HepG2 (cell line): ENCODE data around the gene NID2. TPM values are rescaled to one million over a fixed set of nuclear protein-coding genes. Genes with fewer than 3 reads are reported as not detected.

ENCODE experiments used
- ATAC-seq: fragments of 200-7000 bp; cut with Tn5 transposase; 3 replicates; pipeline ENCODE4 v1.9.1; 2020; ENCODE audit warnings: mild to moderate bottlenecking, moderate library complexity
- BruUV-seq: library from RNA; stranded (reverse); fragments of 400-500 nt; replicated peaks from 2 replicates; lab custom pipeline; 2021; lab: Mats Ljungman, UMichigan
- CTCF ChIA-PET: fragments of 300-600 bp; formaldehyde crosslinking; extraction: SDS; loops from one replicate; lab custom pipeline; 2021; ENCODE audit warnings: low total read pairs, inconsistent platforms, low intra/inter-chr PET ratio; lab: Yijun Ruan, JAX
- POLR2A ChIA-PET: fragments of 350-600 bp; sonication (Branson Sonifier 250); formaldehyde crosslinking; loops from one replicate; lab custom pipeline; 2020; ENCODE audit warnings: antibody characterized with exemption, inconsistent platforms; lab: Yijun Ruan, JAX
- DNase-seq: peaks from one replicate; pipeline ENCODE4 v3.0.0-alpha.2; 2015; ENCODE audit warnings: low spot score
- FAIRE-seq: peaks from 3 replicates; lab custom pipeline; 2011; peaks lifted over from hg19 to GRCh38; lab: Jason Lieb, UNC
- H2AFZ ChIP-seq: one replicate; pipeline ENCODE4 v1.6.1; 2011; ENCODE audit warnings: low read length, inconsistent platforms
- H3K27ac ChIP-seq: fragments of 300-600 bp; 3 replicates; pipeline ENCODE4 v1.8.0; 2011; ENCODE audit warnings: mixed run types, mild to moderate bottlenecking, mixed read lengths, low read length, inconsistent platforms; ENCODE audit not compliant: insufficient read depth; ENCODE audit errors: extremely low read length
- H3K27me3 ChIP-seq, 2 experiments: fragments of 200-600 bp in 1 of 2; 2 replicates in 1 of 2; 3 replicates in 1 of 2; pipeline versions ENCODE4 v1.6.0 to v1.8.0; 2011; ENCODE audit warnings: low read length in 2 of 2, mild to moderate bottlenecking in 2 of 2, moderate library complexity in 2 of 2, inconsistent platforms in 1 of 2; ENCODE audit not compliant: insufficient read depth in 2 of 2, control insufficient read depth in 1 of 2
- H3K36me3 ChIP-seq, 2 experiments: fragments of 200-600 bp in 1 of 2; replicated peaks in 1 of 2; 2 replicates in 1 of 2; 3 replicates in 1 of 2; pipeline versions ENCODE4 v1.5.1 to v1.8.0; 2011; ENCODE audit warnings: low read length in 2 of 2, inconsistent platforms in 1 of 2; ENCODE audit not compliant: insufficient read depth in 2 of 2, control insufficient read depth in 1 of 2
- H3K4me1 ChIP-seq: 2 replicates; pipeline ENCODE4 v1.5.1; 2012; ENCODE audit warnings: low read length, inconsistent platforms; ENCODE audit not compliant: insufficient read depth
- H3K4me2 ChIP-seq: 2 replicates; pipeline ENCODE4 v1.6.0; 2011; ENCODE audit warnings: low read depth, low read length, inconsistent platforms
- H3K4me3 ChIP-seq, 3 experiments: fragments of 200-600 bp in 1 of 3; sonication (generic), shearing (Covaris generic) in 1 of 3; replicated peaks in 1 of 3; 2 replicates each; pipeline ENCODE4 v1.5.1; 2011 to 2016; ENCODE audit warnings: low read length in 3 of 3, inconsistent platforms in 2 of 3, low read depth in 2 of 3, mild to moderate bottlenecking in 2 of 3, control low read depth in 1 of 3, mixed read lengths in 1 of 3; ENCODE audit not compliant: insufficient read depth in 1 of 3
- H3K79me2 ChIP-seq: one replicate; pipeline ENCODE4 v1.6.1; 2011; ENCODE audit warnings: low read length, inconsistent platforms; ENCODE audit not compliant: insufficient read depth
- H3K9ac ChIP-seq: 2 replicates; pipeline ENCODE4 v1.6.0; 2011; ENCODE audit warnings: mild to moderate bottlenecking, low read depth, low read length, inconsistent platforms; ENCODE audit not compliant: insufficient read depth
- H3K9me3 ChIP-seq: 2 replicates; pipeline ENCODE4 v1.5.1; 2012; ENCODE audit warnings: mild to moderate bottlenecking, low read length
- H4K20me1 ChIP-seq: 2 replicates; pipeline ENCODE4 v1.6.0; 2011; ENCODE audit warnings: inconsistent platforms, mild to moderate bottlenecking, low read length, moderate library complexity; ENCODE audit not compliant: insufficient read depth
- CENPT ChIP-seq: sonication (generic); formaldehyde crosslinking; IDR thresholded peaks from 2 replicates; pipeline ENCODE4 v1.8.0; 2022; ENCODE audit warnings: low read depth, mild to moderate bottlenecking, moderate library complexity, missing genetic modification reagents
- EED ChIP-seq: sonication (generic); formaldehyde crosslinking; IDR thresholded peaks from 2 replicates; pipeline ENCODE4 v1.5.0; 2020; ENCODE audit warnings: mild to moderate bottlenecking, missing genetic modification reagents
- GFI1 ChIP-seq: sonication (generic); formaldehyde crosslinking; IDR thresholded peaks from 2 replicates; pipeline ENCODE4 v1.5.0; 2020; ENCODE audit warnings: missing genetic modification reagents, mild to moderate bottlenecking, borderline replicate concordance
- JUN ChIP-seq: sonication (generic); formaldehyde crosslinking; IDR thresholded peaks from 2 replicates; pipeline ENCODE4 v1.4.0; 2020; ENCODE audit warnings: mild to moderate bottlenecking, missing genetic modification reagents
- MTA3 ChIP-seq: sonication (generic); formaldehyde crosslinking; IDR thresholded peaks from 2 replicates; pipeline ENCODE4 v1.4.0; 2020; ENCODE audit warnings: missing genetic modification reagents
- NCOA2 ChIP-seq: sonication (generic); formaldehyde crosslinking; IDR thresholded peaks from 2 replicates; pipeline ENCODE4 v1.8.0; 2022; ENCODE audit warnings: inconsistent platforms
- SMAD1 ChIP-seq: sonication (generic); formaldehyde crosslinking; IDR thresholded peaks from 2 replicates; pipeline ENCODE4 v1.4.0; 2020; ENCODE audit warnings: missing genetic modification reagents, low read depth, mild to moderate bottlenecking, borderline replicate concordance
- SRSF9 ChIP-seq: fragments of 200-400 bp; formaldehyde crosslinking; IDR thresholded peaks from 2 replicates; pipeline ENCODE4 v1.6.1; 2018; ENCODE audit warnings: borderline replicate concordance, mild to moderate bottlenecking, low read depth, low read length; ENCODE audit not compliant: insufficient read depth, poor library complexity, severe bottlenecking
- THAP7 ChIP-seq: sonication (generic); formaldehyde crosslinking; IDR thresholded peaks from 2 replicates; pipeline ENCODE4 v1.8.1; 2023; ENCODE audit warnings: mild to moderate bottlenecking, missing genetic modification reagents
- TOE1 ChIP-seq: sonication (generic); formaldehyde crosslinking; IDR thresholded peaks from 2 replicates; pipeline ENCODE4 v1.4.0; 2020; ENCODE audit warnings: mild to moderate bottlenecking, missing genetic modification reagents
- ZBTB46 ChIP-seq: sonication (generic); formaldehyde crosslinking; IDR thresholded peaks from 2 replicates; pipeline ENCODE4 v1.4.0; 2020; ENCODE audit warnings: mild to moderate bottlenecking, missing genetic modification reagents, borderline replicate concordance
- ZNF234 ChIP-seq: sonication (generic); formaldehyde crosslinking; conservative IDR thresholded peaks from 2 replicates; pipeline ENCODE4 v1.5.1; 2020; ENCODE audit warnings: mild to moderate bottlenecking, missing genetic modification reagents
- ZNF251 ChIP-seq: sonication (generic); formaldehyde crosslinking; IDR thresholded peaks from 2 replicates; pipeline ENCODE4 v1.9.0; 2021; ENCODE audit warnings: mild to moderate bottlenecking, missing genetic modification reagents
- ZNF335 ChIP-seq: sonication (generic); formaldehyde crosslinking; IDR thresholded peaks from 2 replicates; pipeline ENCODE4 v1.4.0; 2020; ENCODE audit warnings: missing genetic modification reagents
- ZNF451 ChIP-seq: sonication (generic); formaldehyde crosslinking; IDR thresholded peaks from 2 replicates; pipeline ENCODE4 v1.5.0; 2020; ENCODE audit warnings: mild to moderate bottlenecking, missing genetic modification reagents
- ZNF639 ChIP-seq: conservative IDR thresholded peaks from 2 replicates; pipeline ENCODE4 v1.6.1; 2018; ENCODE audit warnings: missing genetic modification reagents
- ZNF781 ChIP-seq: sonication (generic); formaldehyde crosslinking; IDR thresholded peaks from 2 replicates; pipeline ENCODE4 v1.5.1; 2020; ENCODE audit warnings: borderline replicate concordance, mild to moderate bottlenecking, missing genetic modification reagents; ENCODE audit errors: not compliant biosample characterization
- ZSCAN5A ChIP-seq: sonication (generic); formaldehyde crosslinking; IDR thresholded peaks from 2 replicates; pipeline ENCODE4 v1.8.0; 2022; ENCODE audit warnings: mild to moderate bottlenecking, missing genetic modification reagents, borderline replicate concordance
- WGBS: methylation state at CpG from one replicate; pipeline ENCODE4 v1.1.6; 2017; ENCODE audit warnings: low lambda C conversion rate; 5-methylcytosine and 5-hydroxymethylcytosine counted together
- in situ Hi-C: cut with HindIII; loops from 2 replicates; pipeline ENCODE4 v1.10.0; 2017; ENCODE audit warnings: low pct_unique_long_range_greater_than_20kb; ENCODE audit not compliant: extremely low pct_ligation_motif_present
- intact Hi-C: fragments of 100-400 bp; cut with micrococcal nuclease; formaldehyde crosslinking; loops from one replicate; pipeline ENCODE4 v1.10.0; 2022; ENCODE audit not compliant: unreplicated experiment
- polyA plus RNA-seq, 8 experiments: library from polyadenylated mRNA; depleted of rRNA in 3 of 8; stranded (reverse) in 7 of 8; unstranded in 1 of 8; fragments of >200 nt; fragmentation: Illumina TruSeq in 4 of 8; extraction: Trizol in 4 of 8; gene quantifications; 2 replicates each; pipeline versions ENCODE4 v1.2.1 to v1.2.3, GENCODE V29; 2011 to 2016; ENCODE audit warnings: low read depth in 4 of 8, missing spikeins in 1 of 8, mixed read lengths in 1 of 8; ENCODE audit not compliant: insufficient read depth in 1 of 8
- total RNA-seq, 5 experiments: library from RNA; depleted of rRNA; stranded (reverse); fragments of >200 nt; fragmentation: Illumina TruSeq; extraction: Trizol; gene quantifications; 2 replicates each; pipeline ENCODE4 v1.2.3, GENCODE V29; 2016; ENCODE audit warnings: low read depth in 1 of 5

The NID2 gene
- total and polyA plus RNA-seq, 2 of the 13 experiments (the other 11 are each of a cell fraction or from before 2014, with no cell fraction given), result 0.11 TPM; not detected in 1

GRCh38 chr14:52061890-52062289 lies 7.0 kb downstream of the NID2 start:
- WGBS, result 0% methylated on average over 1 of the region's 1 CpG
- H2AFZ ChIP-seq, result no peak overlapping the region
- no peaks in the 10 kb centered on the region for H3K4me1 ChIP-seq
- POLR2A ChIA-PET, result no interaction called here
- no peaks in the 10 kb centered on the region for H3K9me3 ChIP-seq
- DNase-seq (no peak), ATAC-seq (no peak), FAIRE-seq (no peak)
- in situ Hi-C loops, result no loop called here
- no peak overlapping the region for H3K27ac ChIP-seq
- H3K4me3 ChIP-seq, result no peak overlapping the region
- intact Hi-C loops, result no loop called here
- H3K27me3 ChIP-seq, result peaks cover 0 to 2% of the 10 kb centered on the region in 2 experiments; a peak in 1 of 5 replicates
- no TSS peak for BruUV-seq
- no peak overlapping the region for H3K4me2 ChIP-seq
- no peaks in the 10 kb centered on the region for H3K79me2 ChIP-seq
- H4K20me1 ChIP-seq, result no peaks in the 10 kb centered on the region
- H3K36me3 ChIP-seq, result no peaks in the 10 kb centered on the region
- H3K9ac ChIP-seq, result no peak overlapping the region
- TF ChIP-seq SRSF9 (no peak), EED (CRISPR knock-in tag) (no peak), TOE1 (CRISPR knock-in tag) (no peak), NCOA2 (CRISPR knock-in tag) (no peak), ZNF639 (CRISPR knock-in tag) (no peak), ZNF451 (no peak), ZNF251 (CRISPR knock-in tag) (no peak), ZBTB46 (CRISPR knock-in tag) (no peak), MTA3 (CRISPR knock-in tag) (no peak), ZNF781 (CRISPR knock-in tag) (no peak), SMAD1 (CRISPR knock-in tag) (no peak), ZSCAN5A (CRISPR knock-in tag) (no peak), CENPT (CRISPR knock-in tag) (no peak), ZNF335 (no peak), JUN (CRISPR knock-in tag) (no peak), ZNF234 (CRISPR knock-in tag) (no peak), THAP7 (CRISPR knock-in tag) (no peak), GFI1 (CRISPR knock-in tag) (no peak)
- CTCF ChIA-PET, result no interaction called here
